Endothelial cell of umbilical vein (primary cell): ENCODE data around the gene PROB1. TPM values are rescaled to one million over a fixed set of nuclear protein-coding genes. Genes with fewer than 3 reads are reported as not detected.
"Not testable (repeated sequence)": the region's sequence is repeated elsewhere in the genome, so short reads cannot be mapped to it uniquely, and the experiment has no call there.

Experiments used
- BruUV-seq: library from RNA; stranded (reverse); fragments of 400-500 nt; replicated peaks from 2 replicates; lab custom pipeline; 2021; lab: Mats Ljungman, UMichigan
- CTCF ChIA-PET: fragments of 300-600, 350-600 bp; sonication (Branson Sonifier 250); formaldehyde crosslinking; loops from one replicate; lab custom pipeline; 2021; ENCODE audit warnings: antibody characterized with exemption, inconsistent platforms; lab: Charles Lee
- POLR2A ChIA-PET: fragments of 300-600, 350-600 bp; sonication (Branson Sonifier 250); formaldehyde crosslinking; loops from one replicate; lab custom pipeline; 2021; ENCODE audit warnings: antibody characterized with exemption, inconsistent platforms; lab: Charles Lee
- DNase-seq: peaks from one replicate; pipeline ENCODE4 v3.0.0-alpha.2; 2011; ENCODE audit warnings: low read depth, low spot score
- FAIRE-seq: peaks from 2 replicates; lab custom pipeline; 2011; peaks lifted over from hg19 to GRCh38; lab: Jason Lieb, UNC
- H2AFZ ChIP-seq: 2 replicates; pipeline ENCODE4 v1.6.0; 2012; ENCODE audit warnings: low read depth, low read length, control low read depth, inconsistent platforms
- H3K27ac ChIP-seq: 2 replicates; pipeline ENCODE4 v1.5.1; 2011; ENCODE audit warnings: low read depth, mild to moderate bottlenecking, control low read depth, low read length, moderate library complexity; ENCODE audit not compliant: insufficient read depth
- H3K27me3 ChIP-seq, 2 experiments: 2 replicates each; pipeline versions ENCODE4 v1.6.0 to v1.6.1; 2011; ENCODE audit warnings: low read length in 2 of 2, mixed read lengths in 1 of 2; ENCODE audit not compliant: control insufficient read depth in 2 of 2, insufficient read depth in 2 of 2
- H3K36me3 ChIP-seq, 2 experiments: 2 replicates in 1 of 2; 3 replicates in 1 of 2; pipeline ENCODE4 v1.5.1; 2011; ENCODE audit warnings: low read length in 2 of 2, mild to moderate bottlenecking in 1 of 2, moderate library complexity in 1 of 2; ENCODE audit not compliant: control insufficient read depth in 2 of 2, insufficient read depth in 2 of 2; ENCODE audit errors: extremely low read depth in 1 of 2
- H3K4me1 ChIP-seq: 3 replicates; pipeline ENCODE4 v1.5.1; 2011; ENCODE audit warnings: mild to moderate bottlenecking, low read length; ENCODE audit not compliant: control insufficient read depth, insufficient read depth; ENCODE audit errors: extremely low read depth
- H3K4me2 ChIP-seq: 2 replicates; pipeline ENCODE4 v1.6.1; 2011; ENCODE audit warnings: low read length, control low read depth, mixed read lengths; ENCODE audit not compliant: insufficient read depth
- H3K4me3 ChIP-seq, 3 experiments: fragments of 200-600 bp in 1 of 3; sonication (generic), shearing (Covaris generic) in 1 of 3; replicated peaks in 1 of 3; 2 replicates each; pipeline ENCODE4 v1.5.1; 2011 to 2016; ENCODE audit warnings: control low read depth in 3 of 3, low read length in 3 of 3, mild to moderate bottlenecking in 2 of 3, inconsistent platforms in 1 of 3, low read depth in 1 of 3, moderate library complexity in 1 of 3; ENCODE audit not compliant: insufficient read depth in 1 of 3
- H3K79me2 ChIP-seq: 2 replicates; pipeline ENCODE4 v1.6.0; 2012; ENCODE audit warnings: low read length, inconsistent platforms; ENCODE audit not compliant: control insufficient read depth, insufficient read depth
- H3K9ac ChIP-seq: replicated peaks from 2 replicates; pipeline ENCODE3; 2011; ENCODE audit warnings: low read length, control low read depth; ENCODE audit not compliant: insufficient read depth; ENCODE audit errors: extremely low read depth
- H3K9me1 ChIP-seq: replicated peaks from 3 replicates; pipeline ENCODE4 v1.6.0; 2011; ENCODE audit warnings: mild to moderate bottlenecking, low read length; ENCODE audit not compliant: control insufficient read depth, insufficient read depth; ENCODE audit errors: extremely low read depth
- H3K9me3 ChIP-seq: replicated peaks from 2 replicates; pipeline ENCODE4 v1.5.1; 2012; ENCODE audit warnings: low read length, inconsistent platforms; ENCODE audit not compliant: control insufficient read depth, insufficient read depth
- H4K20me1 ChIP-seq: replicated peaks from 2 replicates; pipeline ENCODE3; 2011; ENCODE audit warnings: mild to moderate bottlenecking, low read length; ENCODE audit not compliant: control insufficient read depth, insufficient read depth; ENCODE audit errors: extremely low read depth
- EZH2 ChIP-seq: IDR thresholded peaks from 2 replicates; pipeline ENCODE4 v1.6.1; 2012; ENCODE audit warnings: borderline replicate concordance, low read depth, mild to moderate bottlenecking, moderate library complexity, low read length, inconsistent platforms; ENCODE audit not compliant: severe bottlenecking
- FOS ChIP-seq: IDR thresholded peaks from 2 replicates; pipeline ENCODE4 v1.6.1; 2011; ENCODE audit warnings: mild to moderate bottlenecking, low read length, moderate library complexity, borderline replicate concordance; ENCODE audit not compliant: insufficient read depth
- GATA2 ChIP-seq: IDR thresholded peaks from 2 replicates; pipeline ENCODE4 v1.7.0; 2011; ENCODE audit warnings: low read depth, mild to moderate bottlenecking, moderate library complexity, mixed read lengths, low read length; ENCODE audit not compliant: insufficient read length, insufficient read depth
- JUN ChIP-seq: IDR thresholded peaks from 2 replicates; pipeline ENCODE4 v1.6.1; 2011; ENCODE audit warnings: borderline replicate concordance, low read depth; ENCODE audit not compliant: insufficient read length, insufficient read depth
- MYC ChIP-seq: IDR thresholded peaks from one replicate; pipeline ENCODE4 v1.6.1; 2011; ENCODE audit warnings: mild to moderate bottlenecking, low read depth, low read length
- POLR2AphosphoS5 ChIP-seq: IDR thresholded peaks from 2 replicates; pipeline ENCODE4 v1.6.1; 2012; ENCODE audit warnings: low read depth, mild to moderate bottlenecking, control low read depth, low read length, moderate library complexity; ENCODE audit not compliant: insufficient read depth
- dilution Hi-C: fragments of 300-500 bp; cut with MboI; formaldehyde crosslinking; loops from one replicate; pipeline ENCODE4 v1.15.0; 2019; ENCODE audit warnings: low sequenced_read_pairs; ENCODE audit not compliant: extremely low pct_ligation_motif_present
- intact Hi-C: fragments of 100-400 bp; cut with micrococcal nuclease; formaldehyde crosslinking; loops from one replicate; pipeline ENCODE4 v1.10.0; 2022
- polyA plus RNA-seq, 4 experiments: library from polyadenylated mRNA; depleted of rRNA in 3 of 4; stranded (reverse) in 3 of 4; unstranded in 1 of 4; fragments of >200 nt; gene quantifications; 2 replicates each; pipeline versions ENCODE4 v1.2.1 to v1.2.3, GENCODE V29; 2011 to 2012; ENCODE audit warnings: missing spikeins in 1 of 4
- total RNA-seq: library from RNA; stranded (reverse); gene quantifications from 2 replicates; pipeline ENCODE4 v1.2.3, GENCODE V29; 2021
- TF ChIP-seq, protein P1 (sequence below): IDR thresholded peaks from 2 replicates; pipeline ENCODE4 v1.6.1; 2011; ENCODE audit not compliant: insufficient read depth, insufficient read length

The PROB1 gene
- total and polyA plus RNA-seq, 2 donors (not counting 3 experiments of a cell fraction or from before 2014, with no cell fraction given) = 0.47 to 1.9 TPM

DNA sequence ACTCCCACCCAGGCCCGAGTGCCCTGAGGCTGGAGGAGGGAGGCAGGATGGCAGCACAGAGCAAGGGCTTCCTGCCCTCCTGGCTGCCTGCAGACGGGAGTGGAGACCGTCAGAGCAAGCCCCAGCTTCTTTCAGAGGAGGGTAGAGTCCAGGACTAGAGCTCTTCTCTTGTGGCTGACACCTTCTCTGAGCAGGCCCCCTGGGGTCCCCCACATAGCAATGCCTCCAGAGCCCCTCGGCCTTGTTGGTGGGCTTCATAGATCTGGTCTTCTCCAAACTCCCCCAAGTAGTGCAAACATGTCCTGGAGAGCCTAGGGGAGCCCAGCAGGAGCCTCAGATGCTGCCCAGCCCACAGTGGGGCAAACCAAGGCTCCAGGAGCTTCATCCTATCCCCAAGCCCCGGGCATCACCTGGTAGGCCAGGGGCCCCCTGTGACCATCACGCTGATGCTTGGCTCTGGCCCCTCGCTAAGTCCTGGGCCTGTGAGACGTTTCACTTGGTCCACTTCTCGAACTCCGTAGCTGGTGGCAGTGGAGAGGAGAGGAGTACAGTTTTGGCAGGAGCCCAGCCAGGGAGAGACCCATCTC is 7.2 kb downstream of the PROB1 start:
- Histone ChIP-seq H3K27ac (no peak overlapping the region), H3K27me3 (no peaks in the 10 kb centered on the region), H3K4me2 (no peak overlapping the region), H3K9me3 (no peaks in the 10 kb centered on the region), H3K4me1 (peaks cover 6% of the 10 kb centered on the region), H3K4me3 (no peak overlapping the region), H3K79me2 (no peaks in the 10 kb centered on the region), H3K36me3 (no peaks in the 10 kb centered on the region), H3K9me1 (no peaks in the 10 kb centered on the region), H4K20me1 (no peaks in the 10 kb centered on the region), H2AFZ (no peak overlapping the region), H3K9ac (no peak overlapping the region)
- POLR2A ChIA-PET = interaction anchor here (0.6 to 1.1 kb wide), 2 partner anchors 46 to 211 kb away, joined by 4 to 10 read pairs; partner anchors contain the start of gene PAIP2
- DNase-seq (no peak), FAIRE-seq (no peak)
- dilution Hi-C loops (no loop called here), intact Hi-C loops (no loop called here)
- no peak for TF ChIP-seq GATA2
- no peak for TF ChIP-seq POLR2AphosphoS5
- no peak for TF ChIP-seq FOS
- TF ChIP-seq JUN = no peak
- TF ChIP-seq, protein P1, sequence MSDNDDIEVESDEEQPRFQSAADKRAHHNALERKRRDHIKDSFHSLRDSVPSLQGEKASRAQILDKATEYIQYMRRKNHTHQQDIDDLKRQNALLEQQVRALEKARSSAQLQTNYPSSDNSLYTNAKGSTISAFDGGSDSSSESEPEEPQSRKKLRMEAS = no peak
- TF ChIP-seq EZH2 = no peak
- no peak for TF ChIP-seq MYC
- CTCF ChIA-PET = interaction anchor here (1.4 kb wide), 1 partner anchor 22 kb away, joined by 5 read pairs; no protein-coding TSS in a partner anchor
- BruUV-seq = no TSS peak

DNA sequence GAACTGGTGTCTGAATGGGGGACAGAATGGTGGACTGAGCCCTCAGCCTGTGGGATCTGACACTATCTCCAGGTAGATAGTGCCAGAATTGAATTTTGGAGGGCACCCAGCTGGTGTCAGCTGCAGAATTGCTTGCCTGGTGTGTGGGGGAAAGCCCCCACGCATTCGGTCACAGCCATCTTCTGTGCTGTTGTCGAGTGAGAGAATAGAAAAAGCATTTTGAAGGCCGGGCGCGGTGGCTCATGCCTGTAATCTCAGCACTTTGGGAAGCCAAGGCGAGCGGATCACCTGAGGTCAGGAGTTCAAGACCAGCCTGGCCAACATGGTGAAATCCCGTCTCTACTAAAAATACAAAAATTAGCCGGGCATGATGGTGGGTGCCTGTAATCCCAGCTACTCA is 7.9 kb downstream of the PROB1 start:
- H3K27ac ChIP-seq, POLR2A ChIA-PET, H3K9me1 ChIP-seq, intact Hi-C loops, H3K4me2 ChIP-seq, BruUV-seq, dilution Hi-C loops, FAIRE-seq, DNase-seq, H3K4me3 ChIP-seq, H3K27me3 ChIP-seq, H3K9ac ChIP-seq, H3K4me1 ChIP-seq, H3K79me2 ChIP-seq, H4K20me1 ChIP-seq, CTCF ChIA-PET, H3K9me3 ChIP-seq, H2AFZ ChIP-seq, H3K36me3 ChIP-seq: not testable (repeated sequence)
